NCI-H1930 (cell line): ENCODE measurements around the gene PPIL6.
"Not testable (repeated sequence)": the region's sequence is repeated elsewhere in the genome, so short reads cannot be mapped to it uniquely, and the experiment has no call there.

ENCODE experiments used
- DNase-seq, 2 experiments: peaks; one replicate each; lab custom pipeline; 2025; lab: John Stamatoyannopoulos, UW

Gene PPIL6

GRCh38 chr6:109466212-109466923, 25.9 kb upstream of the PPIL6 start:
- DNase-seq = no peak

DNA sequence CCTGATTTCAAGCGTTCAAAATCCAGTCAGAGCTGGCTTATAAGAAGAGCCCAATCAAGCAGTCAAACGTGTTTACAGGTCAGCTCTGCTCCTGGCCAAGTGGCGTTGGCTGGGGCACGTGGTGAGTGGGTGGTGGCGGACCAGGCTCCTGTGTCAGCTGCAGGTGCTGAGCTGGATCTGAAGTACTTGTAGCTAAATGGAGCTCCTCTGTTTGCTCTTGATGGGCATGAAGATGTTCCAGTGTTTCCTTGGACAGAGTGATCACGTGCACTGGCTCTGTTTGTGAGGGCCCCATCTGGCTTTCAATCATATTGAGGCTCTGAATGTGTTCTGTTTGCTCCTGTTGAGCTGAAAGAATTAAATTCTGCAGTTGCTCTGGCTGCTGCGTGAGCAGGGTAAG, 25.3 kb upstream of the PPIL6 start:
- DNase-seq = no peak

DNA sequence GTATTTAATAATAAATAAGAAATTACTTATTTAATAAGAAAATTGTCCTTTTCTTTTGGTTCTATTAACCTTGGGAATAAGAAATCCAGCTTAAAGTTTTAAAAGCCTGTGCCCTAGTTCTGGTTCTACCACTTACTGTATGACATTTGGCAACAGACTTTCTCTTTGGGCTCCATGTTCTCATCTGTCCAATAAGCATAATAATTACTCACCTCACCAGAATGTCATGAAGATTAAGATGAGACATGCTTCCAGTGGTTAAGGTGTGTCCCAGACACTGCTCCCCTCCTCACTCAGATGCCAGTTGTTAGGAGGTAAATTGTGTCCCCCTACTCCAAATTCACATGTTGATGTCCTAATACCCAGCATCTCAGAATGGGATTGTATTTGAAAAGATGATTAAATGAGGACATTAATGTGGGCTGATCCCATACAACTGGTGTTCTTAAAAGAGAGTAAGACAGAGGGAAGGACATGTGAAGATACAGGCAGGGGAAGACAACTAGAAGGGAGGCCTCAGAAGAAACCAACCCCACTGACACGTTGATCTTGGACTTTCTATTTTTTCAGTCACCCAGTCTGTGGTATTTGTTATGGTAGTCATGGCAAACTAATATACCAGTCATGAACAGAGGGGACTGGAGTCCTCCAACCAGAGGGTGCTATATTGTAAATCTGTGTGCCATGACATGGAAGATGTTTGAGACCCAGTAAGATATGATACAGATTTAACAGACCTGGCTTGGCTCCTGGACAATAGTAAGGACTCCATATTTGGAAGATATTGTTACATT, 21.5 kb upstream of the PPIL6 start:
- DNase-seq = no peak

DNA sequence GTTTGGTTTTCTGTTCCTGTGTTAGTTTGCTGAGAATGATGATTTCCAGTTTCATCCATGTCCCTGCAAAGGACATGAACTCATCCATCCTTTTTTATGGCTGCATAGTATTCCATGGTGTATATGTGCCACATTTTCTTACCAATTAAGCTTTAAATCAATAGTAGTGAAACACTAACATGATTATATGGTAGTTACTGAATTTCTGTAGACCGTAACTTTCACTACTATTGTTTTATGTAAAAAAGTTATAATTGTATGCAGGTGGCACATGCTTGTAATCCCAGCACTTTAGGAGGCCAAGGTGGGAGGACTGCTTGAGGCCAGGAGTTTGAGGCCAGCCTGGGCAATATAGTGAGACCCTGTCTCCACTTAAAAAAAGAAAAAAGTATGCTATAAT, 20.8 kb upstream of the PPIL6 start:
- not testable (repeated sequence) for DNase-seq

DNA sequence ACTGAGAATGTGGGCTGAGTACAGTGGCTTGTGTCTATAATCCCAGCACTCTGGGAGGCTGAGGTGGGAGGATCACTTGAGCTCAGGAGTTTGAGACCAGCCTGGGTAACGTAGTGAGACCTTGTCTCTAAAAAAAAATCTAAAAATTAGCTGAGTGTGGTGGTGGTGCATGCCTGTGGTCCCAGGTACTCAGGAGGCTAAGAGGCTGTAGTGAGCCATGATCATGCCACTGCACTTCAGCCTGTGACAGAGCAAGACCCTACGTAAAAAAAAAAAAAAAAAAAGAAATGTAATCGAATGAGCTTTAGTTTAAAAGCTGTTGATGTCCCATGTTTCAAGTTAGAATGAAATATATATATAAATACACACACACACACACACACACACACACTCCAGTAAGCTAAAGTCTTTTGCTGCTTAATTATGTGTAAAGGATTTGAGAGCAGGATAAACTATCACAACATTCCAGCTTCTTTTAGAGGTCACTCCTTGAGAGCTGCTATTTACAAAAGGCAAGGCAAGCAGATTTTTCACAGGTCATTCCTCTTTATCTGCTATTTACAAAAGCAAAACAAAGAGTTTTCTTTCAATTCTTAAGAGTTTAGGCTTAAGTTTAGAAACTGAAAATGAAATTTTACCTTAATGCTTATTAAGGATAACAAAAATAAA, 19.9 kb upstream of the PPIL6 start:
- no peak for DNase-seq

DNA sequence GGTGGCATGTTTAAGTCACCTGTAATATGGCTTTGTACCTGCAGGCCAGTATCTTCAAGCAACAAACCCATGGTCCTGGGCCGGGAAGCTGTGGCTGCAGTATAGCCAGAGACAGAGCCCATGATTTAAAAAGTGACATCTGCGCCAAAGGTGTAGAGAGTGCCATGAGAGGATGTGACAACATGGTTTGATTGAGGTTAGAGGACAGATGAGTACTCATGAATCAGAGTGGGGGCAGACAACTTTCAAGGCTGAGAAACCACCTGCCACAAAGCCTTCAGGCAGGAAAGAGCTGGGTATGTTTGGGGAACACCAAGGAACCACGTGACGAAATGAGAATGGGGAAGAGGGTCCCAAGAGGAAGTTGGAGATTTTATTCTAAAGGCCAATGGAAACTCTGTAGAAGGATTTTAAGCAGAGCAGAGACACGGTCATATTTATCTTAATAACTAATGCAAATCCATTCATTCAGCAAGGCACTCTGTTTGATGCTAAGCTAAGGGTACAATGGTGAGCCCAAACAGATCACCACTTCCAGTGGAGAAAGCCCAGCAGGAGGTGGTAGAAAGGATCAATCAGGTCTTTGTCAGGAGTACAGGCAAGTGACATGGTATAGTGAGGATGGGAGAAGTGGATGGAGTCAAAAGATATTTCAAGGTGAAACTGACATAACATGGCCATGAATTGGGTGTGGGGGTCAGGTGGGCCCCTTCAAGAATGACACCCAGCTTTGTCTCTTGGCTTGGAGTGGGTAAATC, 18.5 kb upstream of the PPIL6 start:
- no peak for DNase-seq

- no peak for DNase-seq
Observed at GRCh38 chr6:109457562-109457996, 17.2 kb upstream of the PPIL6 start.

DNA sequence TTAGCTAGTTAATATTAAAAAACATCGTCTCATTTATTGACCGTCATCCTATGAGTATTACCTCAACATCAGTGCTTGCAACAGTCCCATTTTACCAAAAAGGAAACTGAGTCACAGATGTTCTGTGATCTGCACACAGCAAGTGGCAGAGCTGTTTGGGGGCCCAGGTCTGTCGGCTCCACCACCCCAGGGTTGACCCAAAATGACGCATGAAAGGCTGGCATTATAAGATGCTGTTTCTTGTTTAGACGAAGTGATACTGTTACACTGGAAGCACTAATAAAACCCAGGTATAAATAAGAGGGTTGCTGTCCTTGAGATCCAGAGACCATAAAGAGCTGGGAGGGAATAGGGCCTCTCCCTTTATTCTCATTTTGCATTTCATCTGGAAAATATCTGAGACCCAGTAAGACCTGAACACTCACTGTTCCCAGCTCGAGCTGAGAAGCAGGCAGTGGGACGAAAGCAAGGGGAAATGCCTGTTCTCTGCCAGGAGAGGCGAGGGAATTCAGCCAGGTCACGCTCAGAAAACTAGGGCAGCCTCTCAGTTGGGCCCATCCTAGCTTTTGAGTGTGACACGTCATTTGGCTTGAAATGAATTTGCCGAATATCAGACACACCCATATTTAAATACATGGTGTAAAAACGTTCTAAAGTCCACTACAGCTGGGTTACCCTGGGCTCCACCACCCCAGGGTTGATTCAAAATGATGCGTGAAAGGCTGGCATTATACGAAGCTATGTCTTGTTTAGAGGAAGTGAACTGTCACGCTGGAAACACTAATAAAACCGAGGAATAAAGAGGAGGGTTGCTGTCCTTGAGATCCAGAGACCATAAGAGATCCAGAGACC, 16.5 kb upstream of the PPIL6 start:
- no peak for DNase-seq

DNA sequence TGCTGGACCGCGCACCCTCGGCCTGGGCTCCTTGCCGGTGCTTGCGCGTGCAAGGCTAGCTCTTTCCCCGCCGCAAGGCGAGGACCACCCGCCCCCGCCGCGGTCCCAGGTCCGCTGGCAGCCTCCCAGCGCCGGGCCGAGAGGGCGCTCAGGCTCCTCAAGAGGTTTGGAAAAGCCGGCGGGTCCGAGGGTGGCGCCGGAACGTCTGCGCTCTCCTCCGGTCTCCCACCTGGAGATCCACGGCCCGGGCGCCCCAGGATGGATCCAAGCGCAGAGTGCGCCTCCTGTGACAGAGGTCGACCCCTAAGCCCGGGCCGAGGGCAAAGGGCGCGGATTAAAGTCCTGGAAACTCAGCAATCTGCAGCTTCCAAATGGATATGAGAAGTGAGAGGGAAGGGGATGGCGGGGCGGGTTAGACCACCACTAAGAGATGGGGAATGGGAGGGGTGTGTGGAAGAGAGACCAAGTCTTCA, 15.7 kb upstream of the PPIL6 start:
- DNase-seq = no peak

- DNase-seq = peak; percentile 46 to 61
Observed at GRCh38 chr6:109455437-109456110, 15.1 kb upstream of the PPIL6 start, which contains the start of gene MICAL1. MICAL1 (minus strand) TSS chr6:109455772; CDS start chr6:109454196, 1,576 bp downstream.

DNA sequence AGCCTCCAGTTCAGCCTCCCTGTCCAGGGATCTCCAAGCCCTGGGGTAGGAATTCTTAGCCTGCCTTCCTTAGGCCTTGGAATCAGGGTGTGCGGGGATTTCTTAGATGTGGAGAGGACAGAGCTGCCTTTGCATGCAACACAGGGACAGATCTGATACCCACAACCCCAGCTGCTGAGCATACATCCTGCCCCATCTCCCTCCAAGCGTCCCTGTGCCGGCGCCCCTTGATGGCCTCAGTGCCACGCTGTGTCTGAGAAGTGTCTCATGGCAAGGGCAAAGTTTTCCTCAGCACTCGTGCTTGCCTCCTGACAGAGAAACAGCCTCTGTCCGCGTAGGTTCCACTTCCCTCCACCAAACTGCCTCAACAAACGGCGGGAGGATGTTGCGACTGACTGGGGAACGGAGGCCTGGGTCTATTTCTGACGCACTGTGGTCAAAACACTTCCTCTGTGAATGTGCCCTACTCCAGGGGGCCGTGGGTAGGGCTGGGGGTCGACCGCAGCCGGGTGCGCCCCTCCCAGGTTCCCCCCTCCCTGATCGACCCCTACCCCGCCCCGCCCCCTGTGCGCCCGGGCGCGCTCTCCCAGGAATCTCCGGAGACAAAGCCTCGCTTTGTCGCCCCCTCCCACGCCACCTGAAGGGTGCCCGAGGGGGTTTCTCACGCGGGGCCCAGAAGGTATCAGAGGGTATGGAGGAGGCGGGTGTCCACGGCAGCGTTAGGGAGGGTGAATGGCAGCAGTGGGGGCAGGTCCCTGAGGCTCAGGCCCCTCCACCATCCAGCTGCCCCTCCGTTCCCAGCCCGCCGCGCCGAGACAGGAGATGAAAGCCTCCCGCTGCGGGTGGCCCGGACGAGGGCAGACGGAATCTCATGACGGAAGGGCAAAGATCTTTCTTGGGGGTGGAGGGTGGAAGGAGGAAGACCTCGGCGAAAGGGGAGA, 14.3 kb upstream of the PPIL6 start:
- no peak for DNase-seq

- no peak for DNase-seq
Observed at GRCh38 chr6:109453594-109454495, 13.4 kb upstream of the PPIL6 start.

- DNase-seq = no peak
Observed at GRCh38 chr6:109453156-109453555, 12.7 kb upstream of the PPIL6 start.

DNA sequence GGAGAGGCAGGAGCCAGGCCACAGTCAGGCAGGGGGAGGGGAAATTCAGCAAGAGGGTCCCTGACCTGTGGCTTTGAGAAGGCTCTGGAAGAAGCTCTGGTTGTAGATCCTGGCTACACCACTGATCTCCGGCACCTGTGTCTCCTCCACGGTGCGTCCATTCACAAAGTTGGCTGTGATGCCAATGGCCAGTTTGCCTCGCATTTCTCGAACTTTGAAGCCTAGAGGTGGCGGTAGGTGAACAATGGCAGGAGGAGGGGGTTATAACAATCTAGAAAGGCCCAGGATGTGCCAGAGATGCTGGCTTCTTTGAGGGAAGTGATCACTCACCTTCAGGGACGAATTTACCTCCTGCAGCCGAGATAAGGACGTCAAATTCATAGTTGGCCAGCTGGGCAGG, 11.8 kb upstream of the PPIL6 start:
- no peak for DNase-seq

- DNase-seq = no peak
Observed at GRCh38 chr6:109451376-109451775, 10.9 kb upstream of the PPIL6 start.

DNA sequence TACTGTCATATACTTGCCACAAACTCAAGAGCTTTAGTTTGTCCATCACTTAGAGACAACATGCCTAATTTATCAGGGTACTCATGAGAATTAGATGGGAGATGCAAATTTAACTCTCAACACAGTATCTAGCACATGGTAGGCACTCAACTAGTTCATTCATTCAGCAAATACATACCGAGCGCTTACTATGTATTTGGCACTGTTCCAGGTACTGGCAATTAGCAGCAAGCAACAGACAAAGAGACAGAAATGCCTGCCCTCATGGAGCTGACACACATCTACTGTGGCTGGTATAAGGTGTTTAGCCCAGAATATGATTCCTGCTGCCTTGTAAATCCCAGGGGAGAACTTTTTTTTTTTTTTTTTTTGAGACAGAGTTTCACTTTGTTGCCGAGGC, 10.4 kb upstream of the PPIL6 start:
- DNase-seq = no peak

DNA sequence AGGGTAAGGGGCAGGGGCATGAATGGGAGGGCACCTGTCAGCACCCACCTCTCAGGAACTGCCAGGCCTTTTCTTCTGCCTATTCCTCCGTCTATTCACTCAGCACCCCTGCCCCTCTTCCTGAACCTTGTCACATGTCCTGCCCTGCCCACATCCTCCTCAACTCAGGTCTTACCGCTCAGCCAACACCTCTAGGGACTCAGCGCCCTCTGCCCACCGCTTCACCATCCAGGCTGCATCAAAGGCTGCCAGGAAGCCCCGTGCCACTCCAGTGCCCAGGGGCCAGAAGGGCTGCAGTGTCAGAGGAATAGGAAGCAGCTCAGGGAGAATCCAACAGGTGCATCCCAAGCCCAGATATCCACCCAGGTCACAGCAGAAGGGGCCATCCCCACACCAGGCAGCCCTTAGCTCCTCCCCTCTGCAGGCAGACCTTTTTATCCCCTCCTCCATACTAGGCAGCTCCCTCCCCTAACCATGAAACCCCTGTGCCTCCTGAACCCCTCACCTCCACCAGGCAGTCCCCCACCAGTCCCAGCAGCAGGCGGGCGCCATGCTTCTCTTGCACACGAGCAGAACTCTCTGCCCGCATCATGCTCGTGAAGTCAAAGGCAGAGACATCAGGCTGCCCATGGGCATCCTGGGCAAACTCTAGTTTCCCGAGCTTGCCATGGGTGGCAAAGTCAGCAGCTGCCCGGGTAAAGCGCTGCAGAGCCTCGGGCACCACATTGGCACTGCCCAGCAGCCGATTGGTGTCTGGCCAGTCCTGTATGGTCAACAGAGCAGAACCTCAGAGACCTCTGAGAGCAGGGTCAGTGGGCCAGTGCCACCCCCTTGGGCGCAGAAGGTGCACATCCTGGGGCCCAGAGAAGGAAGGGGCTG, 9.6 kb upstream of the PPIL6 start:
- no peak for DNase-seq
